ENCODE data around the gene TPM2. TPM values are rescaled to one million over a fixed set of nuclear protein-coding genes. Genes with fewer than 3 reads are reported as not detected.
A peak's percentile ranks its signal among the peaks of the same experiment; 100 is the strongest.

The TPM2 gene
- total and polyA plus RNA-seq, 9 of the 15 experiments (the other 6 are each of a cell fraction or from before 2014, with no cell fraction given), result 0.28 to 16.1 (median 4.5) TPM

DNA sequence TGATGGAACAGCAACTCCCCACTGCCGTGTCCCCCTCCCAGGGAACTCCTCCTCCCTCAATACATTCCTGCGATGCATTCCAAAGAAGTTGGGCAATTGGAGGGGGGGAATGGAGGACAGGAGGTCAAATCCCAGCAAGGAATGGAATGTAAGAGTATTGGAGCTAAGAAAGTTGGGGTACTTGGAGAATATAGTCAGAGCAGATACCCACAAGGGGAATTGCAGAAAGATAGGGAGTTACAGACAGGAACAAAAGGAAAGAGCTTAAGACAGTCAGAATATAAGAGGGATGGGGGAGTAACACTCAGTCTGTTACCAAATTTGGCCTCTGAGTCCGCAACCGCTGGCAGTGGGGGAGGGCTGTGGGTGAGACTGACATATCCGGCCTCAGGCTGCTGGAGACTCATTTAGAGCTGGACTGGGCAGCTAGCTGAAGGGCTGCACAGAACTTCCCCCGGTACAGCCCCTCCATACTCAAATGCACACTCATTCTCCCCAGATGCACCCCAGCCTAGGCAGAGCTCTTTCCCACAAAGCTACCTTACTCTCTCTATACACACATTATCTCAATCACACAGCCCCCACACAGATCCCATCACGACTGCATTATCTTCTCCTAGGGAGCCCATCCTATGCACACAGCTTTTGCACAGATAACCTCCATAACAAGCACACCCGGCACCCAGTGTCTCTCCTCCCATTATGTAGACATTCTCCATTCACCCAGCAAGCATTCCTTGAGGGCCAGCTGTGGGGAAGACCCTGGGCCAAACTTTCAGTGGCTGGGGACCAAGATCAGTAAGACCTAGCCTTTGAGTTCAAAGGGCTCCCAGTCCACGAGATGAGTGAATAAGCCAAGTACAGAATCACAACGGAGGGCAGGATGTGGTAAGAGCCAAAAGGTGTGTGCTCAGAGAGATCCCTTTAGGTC is 38.6 kb upstream of the TPM2 start (continued):
- TF ChIP-seq, protein P1, sequence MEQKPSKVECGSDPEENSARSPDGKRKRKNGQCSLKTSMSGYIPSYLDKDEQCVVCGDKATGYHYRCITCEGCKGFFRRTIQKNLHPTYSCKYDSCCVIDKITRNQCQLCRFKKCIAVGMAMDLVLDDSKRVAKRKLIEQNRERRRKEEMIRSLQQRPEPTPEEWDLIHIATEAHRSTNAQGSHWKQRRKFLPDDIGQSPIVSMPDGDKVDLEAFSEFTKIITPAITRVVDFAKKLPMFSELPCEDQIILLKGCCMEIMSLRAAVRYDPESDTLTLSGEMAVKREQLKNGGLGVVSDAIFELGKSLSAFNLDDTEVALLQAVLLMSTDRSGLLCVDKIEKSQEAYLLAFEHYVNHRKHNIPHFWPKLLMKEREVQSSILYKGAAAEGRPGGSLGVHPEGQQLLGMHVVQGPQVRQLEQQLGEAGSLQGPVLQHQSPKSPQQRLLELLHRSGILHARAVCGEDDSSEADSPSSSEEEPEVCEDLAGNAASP (IDR thresholded peaks at IDR 0.05), result peak; percentile 79; the same call in 1 of the 2 replicates
- TF ChIP-seq KAT7 (CRISPR knock-in tag; IDR thresholded peaks at IDR 0.05; ENCODE audit: borderline replicate concordance) (0 out of 2 replicates have a peak, but pooled peaks have one; percentile 42), NBN (IDR thresholded peaks at IDR 0.05; ENCODE audit: low read depth) (peak; percentile 78), ZNF175 (CRISPR knock-in tag; IDR thresholded peaks at IDR 0.05; ENCODE audit: low read depth) (peak; percentile 56; the same call in 1 of the 2 replicates), PURB (CRISPR knock-in tag; IDR thresholded peaks at IDR 0.05; ENCODE audit: low read depth) (no peak), SAFB (IDR thresholded peaks at IDR 0.05; ENCODE audit: borderline replicate concordance, low read depth, low read length) (no peak), ZSCAN29 (IDR thresholded peaks at IDR 0.05) (no peak), NEUROD1 (IDR thresholded peaks at IDR 0.05; ENCODE audit: borderline replicate concordance, low read depth, low read length, partially characterized antibody) (peak; percentile 50), JUND (IDR thresholded peaks at IDR 0.05; ENCODE audit: borderline replicate concordance, low read depth, low read length) (no peak; the same call in 1 of the 2 replicates), JUND (tag; IDR thresholded peaks at IDR 0.05; ENCODE audit: borderline replicate concordance, low read depth, low read length) (peak; percentile 55; the same call in 1 of the 3 replicates), ZNF668 (CRISPR knock-in tag; IDR thresholded peaks at IDR 0.05) (no peak), ZNF143 (CRISPR knock-in tag; IDR thresholded peaks at IDR 0.05) (no peak), ZBTB8A (IDR thresholded peaks at IDR 0.05; ENCODE audit: partially characterized antibody) (no peak), SP2 (IDR thresholded peaks at IDR 0.05; ENCODE audit: extremely low read depth, low read depth, low read length, poor library complexity, severe bottlenecking) (no peak), DACH1 (IDR thresholded peaks at IDR 0.05; ENCODE audit: partially characterized antibody) (no peak)
- TF ChIP-seq, protein P2, sequence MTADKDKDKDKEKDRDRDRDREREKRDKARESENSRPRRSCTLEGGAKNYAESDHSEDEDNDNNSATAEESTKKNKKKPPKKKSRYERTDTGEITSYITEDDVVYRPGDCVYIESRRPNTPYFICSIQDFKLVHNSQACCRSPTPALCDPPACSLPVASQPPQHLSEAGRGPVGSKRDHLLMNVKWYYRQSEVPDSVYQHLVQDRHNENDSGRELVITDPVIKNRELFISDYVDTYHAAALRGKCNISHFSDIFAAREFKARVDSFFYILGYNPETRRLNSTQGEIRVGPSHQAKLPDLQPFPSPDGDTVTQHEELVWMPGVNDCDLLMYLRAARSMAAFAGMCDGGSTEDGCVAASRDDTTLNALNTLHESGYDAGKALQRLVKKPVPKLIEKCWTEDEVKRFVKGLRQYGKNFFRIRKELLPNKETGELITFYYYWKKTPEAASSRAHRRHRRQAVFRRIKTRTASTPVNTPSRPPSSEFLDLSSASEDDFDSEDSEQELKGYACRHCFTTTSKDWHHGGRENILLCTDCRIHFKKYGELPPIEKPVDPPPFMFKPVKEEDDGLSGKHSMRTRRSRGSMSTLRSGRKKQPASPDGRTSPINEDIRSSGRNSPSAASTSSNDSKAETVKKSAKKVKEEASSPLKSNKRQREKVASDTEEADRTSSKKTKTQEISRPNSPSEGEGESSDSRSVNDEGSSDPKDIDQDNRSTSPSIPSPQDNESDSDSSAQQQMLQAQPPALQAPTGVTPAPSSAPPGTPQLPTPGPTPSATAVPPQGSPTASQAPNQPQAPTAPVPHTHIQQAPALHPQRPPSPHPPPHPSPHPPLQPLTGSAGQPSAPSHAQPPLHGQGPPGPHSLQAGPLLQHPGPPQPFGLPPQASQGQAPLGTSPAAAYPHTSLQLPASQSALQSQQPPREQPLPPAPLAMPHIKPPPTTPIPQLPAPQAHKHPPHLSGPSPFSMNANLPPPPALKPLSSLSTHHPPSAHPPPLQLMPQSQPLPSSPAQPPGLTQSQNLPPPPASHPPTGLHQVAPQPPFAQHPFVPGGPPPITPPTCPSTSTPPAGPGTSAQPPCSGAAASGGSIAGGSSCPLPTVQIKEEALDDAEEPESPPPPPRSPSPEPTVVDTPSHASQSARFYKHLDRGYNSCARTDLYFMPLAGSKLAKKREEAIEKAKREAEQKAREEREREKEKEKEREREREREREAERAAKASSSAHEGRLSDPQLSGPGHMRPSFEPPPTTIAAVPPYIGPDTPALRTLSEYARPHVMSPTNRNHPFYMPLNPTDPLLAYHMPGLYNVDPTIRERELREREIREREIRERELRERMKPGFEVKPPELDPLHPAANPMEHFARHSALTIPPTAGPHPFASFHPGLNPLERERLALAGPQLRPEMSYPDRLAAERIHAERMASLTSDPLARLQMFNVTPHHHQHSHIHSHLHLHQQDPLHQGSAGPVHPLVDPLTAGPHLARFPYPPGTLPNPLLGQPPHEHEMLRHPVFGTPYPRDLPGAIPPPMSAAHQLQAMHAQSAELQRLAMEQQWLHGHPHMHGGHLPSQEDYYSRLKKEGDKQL (CRISPR knock-in tag; IDR thresholded peaks at IDR 0.05; ENCODE audit: borderline replicate concordance), result no peak
- TF ChIP-seq, protein P3, sequence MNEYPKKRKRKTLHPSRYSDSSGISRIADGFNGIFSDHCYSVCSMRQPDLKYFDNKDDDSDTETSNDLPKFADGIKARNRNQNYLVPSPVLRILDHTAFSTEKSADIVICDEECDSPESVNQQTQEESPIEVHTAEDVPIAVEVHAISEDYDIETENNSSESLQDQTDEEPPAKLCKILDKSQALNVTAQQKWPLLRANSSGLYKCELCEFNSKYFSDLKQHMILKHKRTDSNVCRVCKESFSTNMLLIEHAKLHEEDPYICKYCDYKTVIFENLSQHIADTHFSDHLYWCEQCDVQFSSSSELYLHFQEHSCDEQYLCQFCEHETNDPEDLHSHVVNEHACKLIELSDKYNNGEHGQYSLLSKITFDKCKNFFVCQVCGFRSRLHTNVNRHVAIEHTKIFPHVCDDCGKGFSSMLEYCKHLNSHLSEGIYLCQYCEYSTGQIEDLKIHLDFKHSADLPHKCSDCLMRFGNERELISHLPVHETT (CRISPR knock-in tag; conservative IDR thresholded peaks at IDR 0.05 in 1 of 2, IDR thresholded peaks at IDR 0.05 in 1 of 2), result no peak
